K562 (cell line): ENCODE results near the gene ZNG1C. TPM values are rescaled to one million over a fixed set of nuclear protein-coding genes. Genes with fewer than 3 reads are reported as not detected.

Experiments
- polyA plus RNA-seq, 8 experiments: library from polyadenylated mRNA; depleted of rRNA in 4 of 8; stranded (reverse) in 5 of 8; unstranded in 3 of 8; fragments of >200 nt; fragmentation: Nextera tagmentation in 2 of 8; fragmentation: Illumina TruSeq in 1 of 8; extraction: Ambion mirVana in 2 of 8; extraction: Trizol in 1 of 8; gene quantifications; 2 replicates each; pipeline versions ENCODE4 v1.2.1 to v1.2.3, GENCODE V29; 2011 to 2014; ENCODE audit warnings: inconsistent platforms in 1 of 8, missing spikeins in 1 of 8
- total RNA-seq, 7 experiments: library from RNA; depleted of rRNA in 6 of 7; stranded (reverse); fragments of >200 nt in 6 of 7; fragmentation: Illumina TruSeq in 2 of 7; extraction: Trizol in 2 of 7; gene quantifications; 2 replicates each; pipeline versions ENCODE4 v1.2.1 to v1.2.3, GENCODE V29; 2011 to 2021; ENCODE audit warnings: low replicate concordance in 1 of 7

Gene ZNG1C
- total and polyA plus RNA-seq, 9 of the 15 experiments (the other 6 are each of a cell fraction or from before 2014, with no cell fraction given), result 23.8 to 135 (median 65.0) TPM

Other genes with a start within 250 kb of the ZNG1C start
- 0.08 TPM in 1 of 2 replicates, not detected in the other for gene FOXD4L3, start 60.9 kb downstream of the ZNG1C start, total RNA-seq (2014; rRNA removed)
- gene FOXD4L3, start 60.9 kb downstream of the ZNG1C start, total RNA-seq (2014; rRNA removed; fragmentation: Illumina TruSeq; extraction: Trizol), result not detected in 2 replicates
- 0.11 TPM in 1 of 2 replicates, not detected in the other for gene FOXD4L3, start 60.9 kb downstream of the ZNG1C start, total RNA-seq (2015; rRNA removed; fragmentation: Illumina TruSeq; extraction: Trizol)
- not detected in 2 replicates for gene FOXD4L3, start 60.9 kb downstream of the ZNG1C start, total RNA-seq (2021)
- gene FOXD4L3, start 60.9 kb downstream of the ZNG1C start, polyA plus RNA-seq (2011; rRNA removed), result not detected in 2 replicates
- not detected in 2 replicates for gene FOXD4L3, start 60.9 kb downstream of the ZNG1C start, polyA plus RNA-seq (2014; fragmentation: Illumina TruSeq; extraction: Trizol)
- not detected for gene FOXD4L3, start 60.9 kb downstream of the ZNG1C start, polyA plus RNA-seq (2014; fragmentation: Nextera tagmentation; extraction: Ambion mirVana)
- gene FOXD4L3, start 60.9 kb downstream of the ZNG1C start, polyA plus RNA-seq (2014; rRNA removed), result not detected in 2 replicates
- gene PGM5, start 114.6 kb downstream of the ZNG1C start, total RNA-seq (2014; rRNA removed), result 0.33 TPM in 1 of 2 replicates, not detected in the other
- gene PGM5, start 114.6 kb downstream of the ZNG1C start, total RNA-seq (2014; rRNA removed; fragmentation: Illumina TruSeq; extraction: Trizol), result 0.15 and 0.16 TPM in 2 replicates
- 0.15 and 0.22 TPM in 2 replicates for gene PGM5, start 114.6 kb downstream of the ZNG1C start, total RNA-seq (2015; rRNA removed; fragmentation: Illumina TruSeq; extraction: Trizol)
- 0.24 and 0.45 TPM in 2 replicates for gene PGM5, start 114.6 kb downstream of the ZNG1C start, total RNA-seq (2021)
- 0.04 and 0.20 TPM in 2 replicates for gene PGM5, start 114.6 kb downstream of the ZNG1C start, polyA plus RNA-seq (2011; rRNA removed)
- gene PGM5, start 114.6 kb downstream of the ZNG1C start, polyA plus RNA-seq (2014; fragmentation: Illumina TruSeq; extraction: Trizol), result 0.08 and 0.16 TPM in 2 replicates
- under 1 TPM; 0.07 to 0.14 TPM for gene PGM5, start 114.6 kb downstream of the ZNG1C start, polyA plus RNA-seq (2014; fragmentation: Nextera tagmentation; extraction: Ambion mirVana)
- 0.03 and 0.23 TPM in 2 replicates for gene PGM5, start 114.6 kb downstream of the ZNG1C start, polyA plus RNA-seq (2014; rRNA removed)